ENCODE results near the gene PRIM2. TPM values are rescaled to one million over a fixed set of nuclear protein-coding genes. Genes with fewer than 3 reads are reported as not detected.

Gene PRIM2
- total and polyA plus RNA-seq, 9 of the 15 experiments (the other 6 are each of a cell fraction or from before 2014, with no cell fraction given) = 19.8 to 57.5 (median 33.4) TPM

- intact Hi-C loops (cut with micrococcal nuclease) = loop anchor here (10.0 kb wide), 3 partner anchors 597 to 947 kb away; no protein-coding TSS in a partner anchor
- H3K79me2 ChIP-seq (ENCODE audit: control insufficient read depth, insufficient read depth, low read length) = no peaks in the 10 kb centered on the region
- no peak overlapping the region for H3K27ac ChIP-seq (ENCODE audit: extremely low read depth, low read depth, low read length)
- ATAC-seq (no peak), FAIRE-seq (no peak), DNase-seq (ENCODE audit: extremely low read depth in 1 of 4, low spot score in 3 of 4) (no peak)
- TF ChIP-seq CREBBP (IDR thresholded peaks at IDR 0.05; ENCODE audit: low read depth, low read length) = no peak
- TF ChIP-seq HNRNPK (IDR thresholded peaks at IDR 0.05; ENCODE audit: low read depth, low read length, poor library complexity, severe bottlenecking) = peak; percentile 52
- TF ChIP-seq PKNOX1 (IDR thresholded peaks at IDR 0.05) = no peak
- H4K20me1 ChIP-seq (replicated peaks; ENCODE audit: control insufficient read depth, insufficient read depth, low read length) = no peaks in the 10 kb centered on the region
- H3K36me3 ChIP-seq (ENCODE audit: control insufficient read depth, insufficient read depth, low read length) = no peaks in the 10 kb centered on the region
- H3K4me2 ChIP-seq (ENCODE audit: insufficient read depth, low read length) = no peak overlapping the region
- H3K9me1 ChIP-seq (ENCODE audit: control insufficient read depth, insufficient read depth, low read length) = no peaks in the 10 kb centered on the region
- no peaks in the 10 kb centered on the region for H3K27me3 ChIP-seq (ENCODE audit: control insufficient read depth in 2 of 2, insufficient read depth in 2 of 2, low read length in 2 of 2)
- no peak overlapping the region for H2AFZ ChIP-seq (ENCODE audit: low read depth, low read length)
- ChIA-PET POLR2A (interaction anchor here (1.0 kb wide), 1 partner anchor 15 kb away, joined by 3 read pairs; no protein-coding TSS in a partner anchor), CTCF (ENCODE audit: low intra/inter-chr PET ratio) (no interaction called here)
- no TSS peak for BruUV-seq (replicated peaks)
- no peaks in the 10 kb centered on the region for H3K9me3 ChIP-seq (replicated peaks; ENCODE audit: control insufficient read depth, insufficient read depth, low read depth, low read length)
- 17% methylated on average over 1 of the region's 3 CpGs for WGBS (ENCODE audit: insufficient coverage, low coverage, missing lambda C conversion rate)
- peaks cover 0 to 2% of the 10 kb centered on the region in 2 experiments; a peak in 2 of 5 replicates for H3K4me1 ChIP-seq (replicated peaks in 1 of 2; ENCODE audit: control insufficient read depth in 2 of 2, insufficient read depth in 2 of 2, low read length in 2 of 2)
- in situ Hi-C loops (cut with MboI) = loop anchor here (10.0 to 25.0 kb wide), 2 partner anchors 127 to 950 kb away; no protein-coding TSS in a partner anchor
- no peak overlapping the region for H3K4me3 ChIP-seq
- no peak overlapping the region for H3K9ac ChIP-seq (ENCODE audit: insufficient read depth in 1 of 2, low read depth in 2 of 2, low read length in 2 of 2)
These were observed 5.5 kb upstream of the PRIM2 start for GRCh38 chr6:57312004-57312345.

GRCh38 chr6:57313009-57313408 lies 4.4 kb upstream of the PRIM2 start:
- Histone ChIP-seq H4K20me1 (replicated peaks; ENCODE audit: control insufficient read depth, insufficient read depth, low read length) (no peaks in the 10 kb centered on the region), H3K9me1 (ENCODE audit: control insufficient read depth, insufficient read depth, low read length) (no peaks in the 10 kb centered on the region), H3K9me3 (replicated peaks; ENCODE audit: control insufficient read depth, insufficient read depth, low read depth, low read length) (no peaks in the 10 kb centered on the region), H3K4me2 (ENCODE audit: insufficient read depth, low read length) (no peak overlapping the region), H3K4me1 (replicated peaks in 1 of 2; ENCODE audit: control insufficient read depth in 2 of 2, insufficient read depth in 2 of 2, low read length in 2 of 2) (peaks cover 0 to 2% of the 10 kb centered on the region in 2 experiments; a peak in 2 of 5 replicates), H3K27me3 (ENCODE audit: control insufficient read depth in 2 of 2, insufficient read depth in 2 of 2, low read length in 2 of 2) (no peaks in the 10 kb centered on the region), H3K79me2 (ENCODE audit: control insufficient read depth, insufficient read depth, low read length) (peaks cover 6% of the 10 kb centered on the region), H3K9ac (ENCODE audit: insufficient read depth in 1 of 2, low read depth in 2 of 2, low read length in 2 of 2) (no peak overlapping the region), H3K4me3 (no peak overlapping the region), H3K36me3 (ENCODE audit: control insufficient read depth, insufficient read depth, low read length) (no peaks in the 10 kb centered on the region; the same call in 2 of the 3 replicates), H3K27ac (ENCODE audit: extremely low read depth, low read depth, low read length) (no peak overlapping the region), H2AFZ (ENCODE audit: low read depth, low read length) (no peak overlapping the region)
- ATAC-seq (no peak), FAIRE-seq (no peak), DNase-seq (ENCODE audit: extremely low read depth in 1 of 4, low spot score in 3 of 4) (no peak)
- ChIA-PET CTCF (ENCODE audit: low intra/inter-chr PET ratio) (no interaction called here), POLR2A (interaction anchor here (1.0 kb wide), 1 partner anchor 16 kb away, joined by 3 read pairs; no protein-coding TSS in a partner anchor)
- in situ Hi-C loops (cut with MboI) = loop anchor here (10.0 to 25.0 kb wide), 2 partner anchors 128 to 951 kb away; no protein-coding TSS in a partner anchor
- intact Hi-C loops (cut with micrococcal nuclease) = loop anchor here (10.0 kb wide), 3 partner anchors 598 to 948 kb away; no protein-coding TSS in a partner anchor
- BruUV-seq (replicated peaks) = no TSS peak
- no peak for TF ChIP-seq HMBOX1 (IDR thresholded peaks at IDR 0.05)
- no peak for TF ChIP-seq RNF2 (IDR thresholded peaks at IDR 0.05)
- no peak for TF ChIP-seq PURB (CRISPR knock-in tag; IDR thresholded peaks at IDR 0.05; ENCODE audit: low read depth)
- TF ChIP-seq NFYB (IDR thresholded peaks at IDR 0.05; ENCODE audit: extremely low read depth, insufficient read length) = no peak
- TF ChIP-seq ZNF347 (CRISPR knock-in tag; IDR thresholded peaks at IDR 0.05; ENCODE audit: low read depth) = no peak
- no peak for TF ChIP-seq RBM39 (optimal IDR thresholded peaks at IDR 0.05; ENCODE audit: low read depth, low read length)
- no peak for TF ChIP-seq U2AF1 (optimal IDR thresholded peaks at IDR 0.05; ENCODE audit: low read depth, low read length)
- no peak for TF ChIP-seq CTBP1 (IDR thresholded peaks at IDR 0.05; ENCODE audit: borderline replicate concordance)
- no peak for TF ChIP-seq DDX20 (tag; IDR thresholded peaks at IDR 0.05; ENCODE audit: low read depth)
- TF ChIP-seq RBFOX2 (IDR thresholded peaks at IDR 0.05; ENCODE audit: low read depth, low read length) = no peak
- TF ChIP-seq ZNF124 (CRISPR knock-in tag; IDR thresholded peaks at IDR 0.05) = no peak
- no peak for TF ChIP-seq SREBF1 (IDR thresholded peaks at IDR 0.05; ENCODE audit: borderline replicate concordance, low read depth, low read length)
